CD8-positive, alpha-beta memory T cell (primary cell): Measurements from ENCODE around the gene GYG1. TPM values are rescaled to one million over a fixed set of nuclear protein-coding genes. Genes with fewer than 3 reads are reported as not detected.

Experiments used
- CTCF ChIA-PET: fragments of 350-600 bp; sonication (Branson Sonifier 250); formaldehyde crosslinking; loops from one replicate; lab custom pipeline; 2021; ENCODE audit warnings: antibody characterized with exemption; lab: Charles Lee
- POLR2A ChIA-PET: fragments of 350-600 bp; sonication (Branson Sonifier 250); formaldehyde crosslinking; loops from one replicate; lab custom pipeline; 2021; ENCODE audit warnings: antibody characterized with exemption; lab: Charles Lee
- DNase-seq, 5 donors: peaks; one replicate each; pipeline versions ENCODE4 v3.0.0 to v3.0.0-alpha.2; 2020 to 2022; ENCODE audit warnings: mixed read lengths in 1 of 5
- H3K27ac ChIP-seq: one replicate; pipeline ENCODE4 v1.7.0; 2013; ENCODE audit warnings: low read depth, mild to moderate bottlenecking, low read length, moderate library complexity
- H3K27me3 ChIP-seq: 2 replicates; pipeline ENCODE4 v1.7.0; 2013; ENCODE audit warnings: low read length, mild to moderate bottlenecking; ENCODE audit not compliant: insufficient read depth, poor library complexity, severe bottlenecking
- H3K36me3 ChIP-seq: 2 replicates; pipeline ENCODE4 v1.7.0; 2013; ENCODE audit warnings: mild to moderate bottlenecking, low read length, moderate library complexity; ENCODE audit not compliant: insufficient read depth
- H3K4me1 ChIP-seq: 2 replicates; pipeline ENCODE4 v1.7.0; 2013; ENCODE audit warnings: mild to moderate bottlenecking, low read length, moderate library complexity; ENCODE audit not compliant: insufficient read depth
- H3K4me3 ChIP-seq: 2 replicates; pipeline ENCODE4 v1.7.0; 2013; ENCODE audit warnings: mild to moderate bottlenecking, low read length
- H3K9me3 ChIP-seq: 2 replicates; pipeline ENCODE4 v1.7.0; 2013; ENCODE audit warnings: mild to moderate bottlenecking, low read length
- H3K27ac Mint-ChIP-seq, 8 donors: one replicate each; pipeline ENCODE4 v1.8.0; 2020 to 2021; ENCODE audit warnings: mixed read lengths in 8 of 8, mild to moderate bottlenecking in 6 of 8, inconsistent platforms in 3 of 8, moderate library complexity in 3 of 8
- H3K27me3 Mint-ChIP-seq, 2 donors: one replicate each; pipeline ENCODE4 v1.8.0; 2020 to 2021; ENCODE audit warnings: mixed read lengths in 2 of 2, mild to moderate bottlenecking in 1 of 2, moderate library complexity in 1 of 2
- H3K36me3 Mint-ChIP-seq, 3 donors: one replicate each; pipeline ENCODE4 v1.8.0; 2020 to 2021; ENCODE audit warnings: mixed read lengths in 3 of 3, inconsistent platforms in 1 of 3, mild to moderate bottlenecking in 1 of 3
- H3K4me1 Mint-ChIP-seq, 3 donors: one replicate each; pipeline ENCODE4 v1.8.0; 2020 to 2021; ENCODE audit warnings: mixed read lengths in 3 of 3, inconsistent platforms in 1 of 3, mild to moderate bottlenecking in 1 of 3
- H3K4me3 Mint-ChIP-seq, 7 donors: one replicate each; pipeline ENCODE4 v1.8.0; 2020 to 2021; ENCODE audit warnings: mixed read lengths in 7 of 7, mild to moderate bottlenecking in 6 of 7, moderate library complexity in 4 of 7, inconsistent platforms in 2 of 7
- H3K9me3 Mint-ChIP-seq, 5 donors: one replicate each; pipeline ENCODE4 v1.8.0; 2020 to 2022; ENCODE audit warnings: mixed read lengths in 5 of 5, mild to moderate bottlenecking in 3 of 5, moderate library complexity in 2 of 5, inconsistent platforms in 1 of 5
- polyA plus RNA-seq: library from polyadenylated mRNA; unstranded; fragments of 300-500 nt; fragmentation: Illumina TruSeq; gene quantifications from one replicate; pipeline ENCODE4 v1.2.3, GENCODE V29; 2021
- total RNA-seq, 2 experiments: library from RNA; stranded (reverse); gene quantifications; one replicate each; pipeline ENCODE4 v1.2.3, GENCODE V29; 2021

Gene GYG1
- total and polyA plus RNA-seq, 3 experiments from 2014 or later, result 31.9 to 78.3 (median 35.0) TPM

GRCh38 chr3:149037684-149038083 is 46.3 kb downstream of the GYG1 start:
- no peak overlapping the region for H3K4me3 ChIP-seq
- Mint-ChIP-seq H3K9me3 (no peaks in the 10 kb centered on the region), H3K27ac (no peak overlapping the region), H3K27me3 (no peaks in the 10 kb centered on the region), H3K36me3 (peaks cover 0 to 53% (median 11%) of the 10 kb centered on the region in 3 donors), H3K4me1 (peaks cover 7% of the 10 kb centered on the region in 3 donors), H3K4me3 (no peak overlapping the region)
- peaks cover 3% of the 10 kb centered on the region for H3K4me1 ChIP-seq
- H3K36me3 ChIP-seq, result no peaks in the 10 kb centered on the region
- no peak overlapping the region for H3K27ac ChIP-seq
- POLR2A ChIA-PET, result no interaction called here
- no peaks in the 10 kb centered on the region for H3K9me3 ChIP-seq
- CTCF ChIA-PET, result no interaction called here
- no peaks in the 10 kb centered on the region for H3K27me3 ChIP-seq
- DNase-seq, result no peak

- peaks cover 8% of the 10 kb centered on the region for H3K4me1 ChIP-seq
- Mint-ChIP-seq H3K27ac (no peak overlapping the region), H3K4me3 (no peak overlapping the region), H3K9me3 (no peaks in the 10 kb centered on the region), H3K4me1 (peaks cover 13 to 14% (median 13%) of the 10 kb centered on the region in 3 donors), H3K27me3 (no peaks in the 10 kb centered on the region), H3K36me3 (peaks cover 0 to 53% (median 11%) of the 10 kb centered on the region in 3 donors)
- no peaks in the 10 kb centered on the region for H3K36me3 ChIP-seq
- no peaks in the 10 kb centered on the region for H3K27me3 ChIP-seq
- H3K9me3 ChIP-seq, result no peaks in the 10 kb centered on the region
- H3K27ac ChIP-seq, result no peak overlapping the region
- no peak for DNase-seq
- ChIA-PET POLR2A (no interaction called here), CTCF (no interaction called here)
- no peak overlapping the region for H3K4me3 ChIP-seq
Observed at GRCh38 chr3:149038322-149038721, 47.0 kb downstream of the GYG1 start.

GRCh38 chr3:149042789-149043386 is 51.5 kb downstream of the GYG1 start:
- H3K36me3 Mint-ChIP-seq, result peaks cover 10 to 54% (median 19%) of the 10 kb centered on the region in 3 donors
- CTCF ChIA-PET, result interaction anchor here (1.5 kb wide), 1 partner anchor 51 kb away, joined by 5 read pairs; the partner anchor contains the start of gene GYG1

GRCh38 chr3:149044339-149045083 is 53.2 kb downstream of the GYG1 start:
- Mint-ChIP-seq H3K4me3 (no peak overlapping the region), H3K36me3 (peaks cover 10 to 50% (median 22%) of the 10 kb centered on the region in 3 donors), H3K9me3 (no peaks in the 10 kb centered on the region), H3K4me1 (peaks cover 25 to 30% (median 28%) of the 10 kb centered on the region in 3 donors), H3K27me3 (no peaks in the 10 kb centered on the region), H3K27ac (peak overlapping the region in 3 of 8 donors; percentile 3 to 48 (median 39))
- ChIA-PET POLR2A (no interaction called here), CTCF (no interaction called here)
- peaks cover 5% of the 10 kb centered on the region for H3K36me3 ChIP-seq
- no peak overlapping the region for H3K4me3 ChIP-seq
- no peak for DNase-seq
- H3K4me1 ChIP-seq, result peaks cover 14% of the 10 kb centered on the region
- no peaks in the 10 kb centered on the region for H3K9me3 ChIP-seq
- no peaks in the 10 kb centered on the region for H3K27me3 ChIP-seq
- H3K27ac ChIP-seq, result no peak overlapping the region

More at GRCh38 chr3:149042789-149043386, 51.5 kb downstream of the GYG1 start:
- Mint-ChIP-seq H3K4me3 (peak overlapping the region in 5 of 7 donors; percentile 16 to 64 (median 30)), H3K27me3 (no peaks in the 10 kb centered on the region), H3K9me3 (no peaks in the 10 kb centered on the region), H3K27ac (peak overlapping the region; percentile 15 to 94 (median 68)), H3K4me1 (peaks cover 25 to 30% (median 28%) of the 10 kb centered on the region in 3 donors)
- peaks cover 14% of the 10 kb centered on the region for H3K4me1 ChIP-seq
- no peak overlapping the region for H3K27ac ChIP-seq
- no peak overlapping the region for H3K4me3 ChIP-seq
- POLR2A ChIA-PET, result interaction anchor here (1.2 kb wide), 1 partner anchor 51 kb away, joined by 7 read pairs; no protein-coding TSS in a partner anchor
- no peaks in the 10 kb centered on the region for H3K36me3 ChIP-seq
- no peaks in the 10 kb centered on the region for H3K9me3 ChIP-seq
- H3K27me3 ChIP-seq, result no peaks in the 10 kb centered on the region
- no peak for DNase-seq

GRCh38 chr3:149055575-149055974 is 64.2 kb downstream of the GYG1 start:
- Mint-ChIP-seq H3K4me1 (no peaks in the 10 kb centered on the region), H3K27me3 (no peaks in the 10 kb centered on the region), H3K9me3 (peaks cover 0 to 2% (median 0%) of the 10 kb centered on the region in 5 donors)

GRCh38 chr3:149058198-149058597 is 66.9 kb downstream of the GYG1 start:
- Histone ChIP-seq H3K27ac (no peak overlapping the region), H3K9me3 (no peaks in the 10 kb centered on the region), H3K4me1 (no peaks in the 10 kb centered on the region), H3K27me3 (no peaks in the 10 kb centered on the region), H3K36me3 (no peaks in the 10 kb centered on the region), H3K4me3 (no peak overlapping the region)
- Mint-ChIP-seq H3K4me3 (no peak overlapping the region), H3K4me1 (no peaks in the 10 kb centered on the region), H3K36me3 (peaks cover 20 to 71% (median 44%) of the 10 kb centered on the region in 3 donors), H3K27ac (peak overlapping the region in 1 of 8 donors; percentile 29), H3K27me3 (no peaks in the 10 kb centered on the region), H3K9me3 (no peaks in the 10 kb centered on the region)
- ChIA-PET POLR2A (no interaction called here), CTCF (no interaction called here)
- DNase-seq, result no peak

More at GRCh38 chr3:149055575-149055974, 64.2 kb downstream of the GYG1 start:
- H3K4me3 Mint-ChIP-seq, result no peak overlapping the region
- ChIA-PET CTCF (no interaction called here), POLR2A (no interaction called here)
- no peak for DNase-seq
- no peaks in the 10 kb centered on the region for H3K27me3 ChIP-seq
- no peaks in the 10 kb centered on the region for H3K4me1 ChIP-seq
- H3K9me3 ChIP-seq, result no peaks in the 10 kb centered on the region
- H3K36me3 ChIP-seq, result no peaks in the 10 kb centered on the region
- peak overlapping the region in 2 of 8 donors; percentile 43 to 63 for H3K27ac Mint-ChIP-seq
- H3K27ac ChIP-seq, result no peak overlapping the region
- no peak overlapping the region for H3K4me3 ChIP-seq
- peaks cover 38 to 74% (median 58%) of the 10 kb centered on the region in 3 donors for H3K36me3 Mint-ChIP-seq

- Mint-ChIP-seq H3K4me1 (no peaks in the 10 kb centered on the region), H3K27me3 (no peaks in the 10 kb centered on the region), H3K27ac (peak overlapping the region in 1 of 8 donors; percentile 29), H3K36me3 (peaks cover 17 to 71% (median 41%) of the 10 kb centered on the region in 3 donors), H3K4me3 (no peak overlapping the region), H3K9me3 (no peaks in the 10 kb centered on the region)
- DNase-seq, result no peak
- Histone ChIP-seq H3K36me3 (no peaks in the 10 kb centered on the region), H3K27ac (no peak overlapping the region), H3K4me1 (no peaks in the 10 kb centered on the region), H3K4me3 (no peak overlapping the region), H3K9me3 (no peaks in the 10 kb centered on the region), H3K27me3 (no peaks in the 10 kb centered on the region)
- ChIA-PET CTCF (no interaction called here), POLR2A (no interaction called here)
Observed at GRCh38 chr3:149058602-149059001, 67.3 kb downstream of the GYG1 start.

- Histone ChIP-seq H3K27me3 (no peaks in the 10 kb centered on the region), H3K4me1 (no peaks in the 10 kb centered on the region), H3K9me3 (no peaks in the 10 kb centered on the region), H3K36me3 (no peaks in the 10 kb centered on the region), H3K27ac (no peak overlapping the region), H3K4me3 (no peak overlapping the region)
- Mint-ChIP-seq H3K4me3 (no peak overlapping the region), H3K4me1 (no peaks in the 10 kb centered on the region), H3K27me3 (no peaks in the 10 kb centered on the region), H3K9me3 (no peaks in the 10 kb centered on the region), H3K36me3 (peaks cover 0 to 66% (median 21%) of the 10 kb centered on the region in 3 donors), H3K27ac (no peak overlapping the region)
- POLR2A ChIA-PET, result no interaction called here
- DNase-seq, result no peak
- CTCF ChIA-PET, result no interaction called here
Observed at GRCh38 chr3:149061776-149062175, 70.4 kb downstream of the GYG1 start.
